Measurements from ENCODE around the gene ZNF438.
"Not testable (repeated sequence)": the region's sequence is repeated elsewhere in the genome, so short reads cannot be mapped to it uniquely, and the experiment has no call there.

ZNF438 gene

GRCh38 chr10:30812018-30812851 is 219.4 kb downstream of the ZNF438 start:
- DNase-seq (ENCODE audit: low read depth in 2 of 3, low spot score in 2 of 3): no peak

DNA sequence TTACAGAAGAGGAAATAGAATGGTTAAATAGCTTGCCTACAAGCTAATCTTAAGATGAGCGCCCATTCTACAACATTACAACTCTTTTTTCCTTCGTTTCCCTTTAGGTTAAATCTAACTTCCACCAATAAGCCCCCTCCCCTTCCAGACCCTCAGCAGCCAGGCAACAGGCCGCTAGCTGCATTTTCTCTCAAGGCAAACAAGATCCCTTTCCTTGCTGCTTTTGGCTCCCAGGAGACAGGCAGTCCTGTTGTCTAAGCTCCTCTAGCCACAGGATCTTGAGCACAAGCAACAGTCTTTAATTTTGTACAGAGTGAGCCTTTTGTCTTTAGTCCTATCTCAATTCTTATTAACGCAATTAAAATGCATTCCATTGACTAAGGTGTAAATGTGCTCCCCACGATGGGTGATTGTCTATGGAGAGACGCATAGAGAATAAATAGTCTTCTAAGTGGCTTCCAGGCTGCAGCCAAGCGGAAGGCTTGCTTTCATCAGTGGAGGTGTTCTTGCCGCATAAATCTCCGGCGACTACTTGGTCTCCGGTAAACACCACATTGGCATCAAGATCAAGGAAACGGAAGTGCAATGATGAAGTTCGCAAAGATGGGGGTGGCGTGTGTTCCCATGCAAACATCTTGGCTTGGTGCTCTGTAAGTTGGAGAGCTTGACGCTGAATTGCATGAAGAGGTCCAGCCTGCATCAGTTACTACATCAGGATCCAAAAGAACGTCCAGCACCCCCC is 220.2 kb downstream of the ZNF438 start:
- no peak for DNase-seq (ENCODE audit: low read depth in 2 of 3, low spot score in 2 of 3)

- DNase-seq (ENCODE audit: low read depth in 2 of 3, low spot score in 2 of 3): no peak
Measured at GRCh38 chr10:30810416-30810815, 221.2 kb downstream of the ZNF438 start.

GRCh38 chr10:30806850-30807249 is 224.8 kb downstream of the ZNF438 start:
- no peak for DNase-seq (ENCODE audit: low read depth in 2 of 3, low spot score in 2 of 3)

DNA sequence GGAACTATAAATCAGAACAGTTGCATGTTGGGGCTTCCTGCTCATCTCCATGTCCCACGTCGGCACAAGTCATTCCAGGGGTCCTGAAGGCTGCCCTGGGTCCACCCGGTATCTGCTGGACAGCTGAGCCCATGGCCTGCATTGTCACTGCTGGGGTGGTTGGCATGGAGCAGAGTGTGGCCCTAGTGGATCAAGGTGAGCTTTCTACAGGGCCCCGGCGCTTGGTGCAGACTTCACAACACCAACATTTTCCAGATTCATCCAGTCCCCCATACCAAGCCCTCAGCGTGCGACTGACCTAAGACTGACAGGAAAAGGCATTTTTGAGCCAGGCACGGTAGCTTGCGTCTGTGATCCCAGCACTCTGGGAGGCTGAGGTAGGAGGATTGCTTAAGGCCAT is 226.6 kb downstream of the ZNF438 start:
- no peak for DNase-seq (ENCODE audit: low read depth in 2 of 3, low spot score in 2 of 3)

GRCh38 chr10:30804478-30805055 is 227.1 kb downstream of the ZNF438 start:
- DNase-seq (ENCODE audit: low read depth in 2 of 3, low spot score in 2 of 3): no peak

DNA sequence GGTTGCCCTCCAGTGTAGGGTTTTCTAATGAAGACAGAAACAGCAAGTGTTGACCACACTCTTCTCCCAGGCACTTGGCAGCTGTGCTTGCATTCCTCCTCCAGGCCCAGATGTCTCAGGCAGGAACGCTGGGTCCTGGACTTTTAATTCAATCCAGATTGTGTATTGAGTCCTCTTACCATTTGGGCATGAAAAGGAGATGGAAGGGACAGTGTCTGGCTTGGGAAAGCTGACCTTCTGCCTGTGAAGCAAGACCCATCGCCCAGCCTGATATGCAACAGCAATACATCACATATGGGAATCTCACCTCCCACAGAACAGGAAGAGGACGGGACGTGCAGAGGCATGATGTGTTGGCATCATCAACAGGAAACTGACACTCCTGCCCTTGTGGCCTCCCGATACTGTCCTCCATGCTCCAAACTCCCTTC is 227.8 kb downstream of the ZNF438 start:
- DNase-seq (ENCODE audit: low read depth in 2 of 3, low spot score in 2 of 3): no peak

DNA sequence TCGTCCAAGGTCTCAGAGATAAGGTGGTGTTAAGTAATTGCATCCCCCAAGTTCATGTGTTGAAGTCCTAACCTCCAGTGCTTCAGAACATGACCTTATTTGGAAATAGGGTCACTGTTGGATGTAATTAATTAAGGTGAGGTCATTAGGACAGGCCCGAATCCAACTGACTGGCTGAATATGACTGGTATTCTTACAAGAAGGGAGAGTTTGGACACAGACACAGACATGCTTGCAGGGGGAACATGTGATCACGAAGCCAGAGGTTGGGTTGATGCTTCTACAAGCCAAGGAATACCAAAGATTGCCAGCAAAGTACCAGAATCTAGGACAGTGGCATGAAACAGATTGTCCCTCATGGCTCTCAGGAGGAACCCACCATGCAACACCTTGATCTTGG is 228.6 kb downstream of the ZNF438 start:
- DNase-seq (ENCODE audit: low read depth in 2 of 3, low spot score in 2 of 3): no peak

- no peak for DNase-seq (ENCODE audit: low read depth in 2 of 3, low spot score in 2 of 3)
Measured at GRCh38 chr10:30800368-30800767, 231.3 kb downstream of the ZNF438 start.

- DNase-seq (ENCODE audit: low read depth in 2 of 3, low spot score in 2 of 3): no peak
Measured at GRCh38 chr10:30798646-30799185, 232.9 kb downstream of the ZNF438 start.

GRCh38 chr10:30795024-30795423 is 236.6 kb downstream of the ZNF438 start:
- not testable (repeated sequence) for DNase-seq (ENCODE audit: low read depth in 2 of 3, low spot score in 2 of 3)
